ENCODE results near the gene SYNRG.

DNA sequence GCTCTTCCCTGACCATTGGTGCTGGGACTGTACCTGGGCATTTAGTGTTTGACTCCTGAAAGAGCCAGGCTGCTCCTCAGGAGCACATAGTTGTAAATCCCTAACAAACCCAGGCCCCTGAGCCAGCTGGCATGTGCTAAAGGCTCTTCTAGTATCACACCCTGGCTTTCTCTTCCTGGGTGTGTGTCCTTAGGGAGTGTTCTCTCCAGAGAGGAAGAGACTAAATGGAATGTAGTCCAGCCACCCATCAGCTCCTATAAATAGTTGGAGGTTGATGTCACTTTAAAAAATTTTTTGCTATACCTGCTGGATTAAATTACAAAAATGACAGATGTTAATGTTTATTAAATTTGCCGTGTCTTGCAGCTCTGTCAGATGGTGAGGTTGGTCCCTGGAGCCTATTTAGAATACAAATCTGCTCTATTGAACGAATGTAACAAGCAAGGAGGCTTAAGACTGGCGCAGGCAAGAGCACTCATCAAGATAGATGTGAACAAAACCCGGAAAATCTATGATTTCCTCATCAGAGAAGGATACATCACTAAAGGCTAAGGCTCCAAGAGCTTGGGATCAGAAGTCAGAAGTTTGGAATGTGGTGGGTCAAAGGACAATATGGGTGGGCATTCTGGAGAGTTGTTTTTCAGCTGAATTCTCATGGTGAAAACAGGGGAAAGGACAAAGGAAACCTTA is 132.6 kb downstream of the SYNRG start:
- TF ChIP-seq, protein P1, sequence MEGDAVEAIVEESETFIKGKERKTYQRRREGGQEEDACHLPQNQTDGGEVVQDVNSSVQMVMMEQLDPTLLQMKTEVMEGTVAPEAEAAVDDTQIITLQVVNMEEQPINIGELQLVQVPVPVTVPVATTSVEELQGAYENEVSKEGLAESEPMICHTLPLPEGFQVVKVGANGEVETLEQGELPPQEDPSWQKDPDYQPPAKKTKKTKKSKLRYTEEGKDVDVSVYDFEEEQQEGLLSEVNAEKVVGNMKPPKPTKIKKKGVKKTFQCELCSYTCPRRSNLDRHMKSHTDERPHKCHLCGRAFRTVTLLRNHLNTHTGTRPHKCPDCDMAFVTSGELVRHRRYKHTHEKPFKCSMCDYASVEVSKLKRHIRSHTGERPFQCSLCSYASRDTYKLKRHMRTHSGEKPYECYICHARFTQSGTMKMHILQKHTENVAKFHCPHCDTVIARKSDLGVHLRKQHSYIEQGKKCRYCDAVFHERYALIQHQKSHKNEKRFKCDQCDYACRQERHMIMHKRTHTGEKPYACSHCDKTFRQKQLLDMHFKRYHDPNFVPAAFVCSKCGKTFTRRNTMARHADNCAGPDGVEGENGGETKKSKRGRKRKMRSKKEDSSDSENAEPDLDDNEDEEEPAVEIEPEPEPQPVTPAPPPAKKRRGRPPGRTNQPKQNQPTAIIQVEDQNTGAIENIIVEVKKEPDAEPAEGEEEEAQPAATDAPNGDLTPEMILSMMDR (IDR thresholded peaks at IDR 0.05), result no peak
- no peak for TF ChIP-seq POLR2A (IDR thresholded peaks at IDR 0.05)
